GM21367 (cell line): ENCODE data around the gene C1orf74.

ENCODE experiments used
- ATAC-seq: cut with Tn5 transposase; IDR thresholded peaks from one replicate; pipeline ENCODE4 v1.9.1; 2021; ENCODE audit not compliant: unreplicated experiment

C1orf74 gene

DNA sequence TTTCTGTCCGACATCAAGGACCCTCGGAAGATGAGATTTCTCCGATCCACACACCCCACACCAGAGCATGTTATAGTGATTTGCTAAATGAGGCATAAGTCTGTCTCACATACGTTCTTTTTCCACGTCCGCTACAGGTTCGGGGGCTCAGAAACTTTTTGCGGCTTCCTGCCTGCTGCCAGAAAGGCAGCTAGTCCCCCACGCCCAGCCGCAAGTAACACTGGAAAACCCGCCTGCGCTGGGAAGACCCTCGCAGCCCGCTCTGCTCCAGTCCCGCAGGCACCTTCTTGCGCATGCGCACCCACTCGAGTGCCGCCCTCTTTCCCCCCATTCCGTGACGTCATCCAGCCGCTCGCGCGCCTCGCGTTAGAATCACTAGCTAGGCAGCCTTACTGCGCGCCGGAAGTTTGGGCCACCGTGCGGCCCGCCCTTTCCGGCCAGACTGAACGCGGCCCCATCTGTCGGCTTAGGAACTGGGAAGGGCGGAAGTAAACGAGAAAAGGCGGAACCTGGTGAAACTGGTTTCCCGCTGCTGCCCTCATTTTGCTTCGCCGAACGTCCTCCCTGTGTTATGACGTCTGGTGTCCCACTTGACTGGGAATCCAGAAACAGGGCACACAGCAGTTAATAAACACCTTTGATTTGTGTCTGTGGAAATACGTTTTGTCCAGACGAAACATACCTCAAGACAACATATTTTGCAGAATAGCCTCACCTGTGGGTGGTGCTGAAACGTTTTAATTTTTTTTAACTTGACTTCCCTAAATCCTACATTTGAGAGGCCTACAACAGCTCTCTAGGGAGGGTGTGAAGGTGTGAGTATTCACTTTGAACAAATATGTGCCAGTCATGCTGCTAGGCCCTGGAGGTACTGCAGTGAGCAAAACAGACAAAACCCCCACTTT lies at the start of gene C1orf74:
C1orf74 (minus strand) TSS at position 295 of the 905 bp plus-strand sequence. CDS start 925 bp downstream, outside the sequence.
- peak; percentile 98 for ATAC-seq

DNA sequence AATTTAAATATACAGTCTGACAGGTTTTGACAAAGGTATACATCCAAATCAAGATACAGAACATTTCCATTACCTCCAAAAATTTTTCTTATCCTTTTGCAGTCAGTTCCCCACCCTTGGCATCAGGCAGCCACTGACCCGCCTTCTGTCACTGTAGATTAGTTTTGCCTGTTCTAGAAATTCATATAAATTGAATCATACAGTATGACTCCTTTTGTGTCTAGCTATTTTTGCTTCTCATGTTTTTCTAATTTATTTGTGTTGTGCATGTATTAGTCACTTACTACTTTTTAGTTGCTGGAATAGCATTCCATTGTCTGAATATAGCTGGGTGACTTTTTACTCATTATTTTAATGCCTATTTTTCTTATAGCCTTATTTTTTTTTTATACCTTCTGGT lies 47.3 kb upstream of the C1orf74 start:
- ATAC-seq: no peak

DNA sequence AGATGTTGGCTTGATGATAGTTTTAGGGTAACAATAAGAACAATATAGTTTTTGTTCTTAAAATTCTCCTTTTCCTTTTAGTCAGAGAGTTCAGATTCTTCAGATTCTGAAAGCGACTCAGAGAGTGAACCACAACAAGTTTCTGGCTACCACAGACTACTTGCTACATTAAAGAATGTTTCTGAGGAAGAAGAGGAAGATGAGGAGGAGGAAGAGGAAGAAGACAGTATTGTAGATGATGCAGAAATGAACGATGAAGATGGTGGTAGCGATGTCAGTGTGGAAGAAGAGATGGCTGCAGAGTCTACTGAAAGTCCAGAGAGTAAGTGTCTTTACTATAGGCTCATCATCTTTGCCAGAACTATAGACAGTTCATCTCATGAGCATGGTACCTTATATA lies 46.4 kb upstream of the C1orf74 start:
- no peak for ATAC-seq

DNA sequence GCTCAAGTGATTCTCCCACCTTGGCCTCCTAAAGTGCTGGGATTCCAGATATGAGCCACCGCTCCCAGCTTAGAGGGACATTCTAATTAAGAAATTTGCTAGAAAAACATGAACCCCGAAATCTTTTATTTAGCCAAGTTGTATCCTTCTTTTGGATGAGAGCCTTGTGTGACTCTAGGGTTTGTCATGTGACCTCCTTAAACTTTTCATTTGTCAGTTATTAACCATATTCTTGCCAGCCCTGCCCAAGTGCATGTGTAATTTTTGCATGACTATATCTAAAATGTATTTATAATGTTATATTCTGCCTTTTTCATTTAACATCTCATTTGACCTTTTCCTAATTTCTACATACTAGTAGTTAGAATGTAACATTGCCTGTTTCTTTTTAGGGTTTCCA lies 45.4 kb upstream of the C1orf74 start:
- no peak for ATAC-seq

DNA sequence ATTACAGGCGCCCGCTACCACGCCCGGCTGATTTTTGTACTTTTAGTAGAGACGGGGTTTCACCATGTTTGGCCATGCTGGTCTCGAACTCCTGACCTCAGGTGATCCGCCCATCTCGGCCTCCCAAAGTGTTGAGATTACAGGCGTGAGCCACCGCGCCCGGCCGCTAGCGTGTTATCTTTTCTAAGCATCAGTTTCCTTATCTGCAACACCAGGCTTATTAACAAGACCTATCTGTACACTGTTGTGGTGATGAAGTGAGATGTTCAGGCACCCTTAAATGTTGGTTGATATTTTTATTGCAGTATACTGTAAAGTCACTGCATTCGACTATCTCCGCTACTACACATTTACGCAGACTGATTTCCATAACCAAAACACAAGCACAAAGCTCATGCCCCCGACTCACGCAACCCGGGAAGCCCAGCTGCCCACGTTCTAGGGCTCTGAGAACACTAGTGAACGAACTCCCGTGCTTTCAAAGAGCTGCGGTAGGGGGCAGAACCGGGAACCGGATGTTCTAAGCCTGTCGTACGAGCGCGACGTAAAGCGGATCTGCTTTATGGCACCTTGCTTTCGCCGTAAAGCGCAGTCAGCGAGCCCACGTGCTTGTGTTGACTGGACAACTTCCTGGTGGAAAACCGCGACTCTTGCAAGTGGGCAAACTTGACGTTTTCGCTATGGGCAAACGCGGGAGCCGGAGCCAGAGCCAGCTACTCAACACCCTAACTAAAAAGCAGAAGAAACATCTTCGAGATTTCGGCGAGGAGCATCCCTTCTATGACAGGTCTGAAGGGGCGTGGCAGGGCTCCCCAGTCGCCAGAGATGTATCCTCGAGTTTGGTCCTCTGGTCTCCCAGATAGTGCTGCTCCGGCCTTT lies 43.3 kb upstream of the C1orf74 start, which contains the start of gene UTP25:
UTP25 (plus strand) TSS at position 589 of the 879 bp plus-strand sequence; CDS start at position 681, 92 bp downstream.
- peak; percentile 90 for ATAC-seq

DNA sequence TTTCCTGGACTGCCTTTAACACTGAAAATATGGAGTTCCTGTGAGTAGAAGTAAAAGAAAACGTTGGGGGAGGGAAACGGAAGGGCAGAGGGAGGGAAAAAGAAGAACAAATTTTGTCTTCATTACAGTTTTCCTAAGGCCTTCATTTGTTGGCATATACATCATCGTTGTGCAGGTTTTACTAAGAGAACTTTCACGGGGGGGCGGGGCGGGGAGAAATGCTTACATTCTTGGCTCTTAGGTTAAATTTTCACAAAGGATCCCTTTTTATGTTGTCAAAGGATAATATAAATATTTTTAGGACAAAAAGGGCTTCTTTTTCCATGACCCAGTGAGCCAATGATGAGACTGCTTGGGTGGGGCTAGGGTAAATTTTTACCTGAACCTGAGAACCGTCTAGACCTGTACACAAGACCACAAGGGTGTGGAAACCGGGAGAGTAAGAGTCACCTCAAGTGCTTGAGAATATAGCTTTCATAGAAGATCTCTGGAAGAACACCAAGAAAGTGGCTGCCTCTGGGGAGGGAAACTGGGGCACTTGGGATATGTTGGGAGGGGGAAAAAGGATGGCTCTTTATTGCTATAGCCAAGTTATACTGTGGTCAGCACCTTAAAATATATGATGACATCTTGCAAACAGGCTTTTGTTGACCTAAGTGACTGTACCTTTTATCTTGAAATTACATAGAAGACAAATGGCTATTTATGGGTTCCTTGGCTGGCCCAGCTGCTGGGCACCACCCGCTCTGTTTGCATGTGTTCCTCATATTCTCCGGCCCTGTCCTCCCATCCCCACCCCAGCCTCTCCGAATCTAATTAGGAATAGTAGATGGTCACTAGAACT lies 41.5 kb upstream of the C1orf74 start:
- no peak for ATAC-seq

DNA sequence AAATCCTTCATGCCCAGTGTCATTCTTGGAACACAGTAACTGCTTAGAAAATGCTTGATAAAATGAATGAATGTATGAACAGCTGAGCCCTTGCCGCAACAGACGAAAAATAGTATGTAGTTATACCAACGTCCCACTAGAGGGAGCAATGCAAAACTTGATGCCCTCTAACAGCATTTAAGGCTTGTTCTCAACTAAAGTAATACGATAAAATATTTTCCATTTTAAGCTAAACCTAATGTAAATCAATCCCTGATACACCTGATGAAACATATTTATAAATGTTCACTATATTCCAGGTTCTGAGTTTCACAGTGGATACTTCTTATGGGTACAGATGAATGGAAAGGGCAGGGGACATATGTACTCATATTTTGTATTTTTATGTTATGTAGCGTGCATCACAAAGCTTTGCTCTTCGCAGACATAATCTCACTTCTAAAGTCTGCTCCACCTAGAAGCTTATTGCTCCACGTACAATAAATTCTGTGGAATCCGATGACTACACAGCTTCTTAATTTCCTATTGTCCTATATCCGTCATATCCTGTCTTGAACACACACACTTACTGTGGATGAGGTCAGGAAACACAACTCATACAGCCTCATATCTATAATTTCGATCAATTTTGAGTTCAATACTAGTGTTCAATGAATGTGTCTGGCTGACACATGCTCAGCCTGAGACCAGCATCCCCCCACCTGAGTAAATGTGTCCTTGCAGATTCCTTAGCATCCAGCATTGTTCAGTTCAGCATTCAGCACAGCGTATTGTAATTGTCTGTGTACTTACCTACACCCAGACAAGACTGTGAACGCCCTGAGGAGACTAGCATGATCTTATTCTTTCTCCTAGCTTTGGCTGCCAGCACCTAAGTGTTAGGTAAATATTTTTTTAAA lies 39.0 kb upstream of the C1orf74 start:
- peak; percentile 38 for ATAC-seq

DNA sequence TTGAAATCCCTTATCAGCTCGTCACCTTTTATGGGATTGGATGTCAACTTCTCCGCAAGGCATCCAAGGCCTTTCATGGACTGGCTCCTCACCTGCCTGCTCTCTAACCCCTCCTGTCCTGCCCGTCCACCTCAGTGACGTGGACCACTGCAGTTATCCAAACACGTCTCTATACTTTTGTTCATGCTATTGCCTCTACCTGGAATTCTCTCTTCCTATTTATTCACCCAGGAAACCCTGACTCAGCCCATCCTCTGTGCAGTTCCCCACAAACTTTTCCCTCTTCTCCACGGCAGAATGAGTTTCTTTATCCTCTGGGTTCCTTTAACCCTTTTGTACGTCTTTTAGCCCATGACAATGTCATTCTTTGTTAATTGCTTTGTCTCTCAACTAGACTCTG lies 38.3 kb upstream of the C1orf74 start:
- no peak for ATAC-seq

DNA sequence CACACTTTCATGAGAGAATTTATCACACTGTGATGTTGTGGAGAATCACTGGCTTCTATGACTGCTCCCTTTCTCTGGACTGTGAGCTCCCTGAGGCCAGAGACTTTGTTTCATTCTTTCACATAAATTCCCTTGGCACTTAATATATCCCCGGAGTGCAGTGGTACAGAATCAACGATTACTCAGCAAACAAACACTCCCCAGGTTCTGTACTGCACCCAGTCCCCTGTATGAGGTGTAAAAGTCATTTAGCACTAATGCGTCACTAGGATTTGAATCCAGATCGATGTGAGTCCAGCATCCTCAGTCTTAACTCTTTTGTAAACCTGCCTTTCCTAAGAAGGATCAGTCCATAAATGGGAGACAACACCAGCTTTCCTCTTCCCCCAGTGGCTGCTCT lies 36.6 kb upstream of the C1orf74 start:
- ATAC-seq: no peak

DNA sequence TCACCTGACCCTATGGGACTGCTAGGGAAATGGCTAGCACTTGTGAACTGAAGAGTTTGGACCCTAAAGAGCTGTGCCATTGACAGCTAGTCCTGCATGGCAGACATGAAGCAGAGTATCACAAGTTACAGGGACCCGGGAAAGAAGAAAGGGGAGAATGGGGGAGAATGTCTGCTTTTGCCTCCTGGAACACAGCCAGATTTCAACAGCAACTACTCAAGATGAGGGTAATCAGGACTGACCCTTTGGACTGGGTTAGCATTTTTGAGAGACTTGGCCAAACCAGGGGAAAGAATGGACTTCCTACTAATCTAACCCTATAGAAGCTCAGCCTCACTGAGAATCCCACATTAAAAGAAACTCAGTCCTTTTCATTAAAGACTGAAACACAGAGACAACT lies 34.7 kb upstream of the C1orf74 start:
- no peak for ATAC-seq

DNA sequence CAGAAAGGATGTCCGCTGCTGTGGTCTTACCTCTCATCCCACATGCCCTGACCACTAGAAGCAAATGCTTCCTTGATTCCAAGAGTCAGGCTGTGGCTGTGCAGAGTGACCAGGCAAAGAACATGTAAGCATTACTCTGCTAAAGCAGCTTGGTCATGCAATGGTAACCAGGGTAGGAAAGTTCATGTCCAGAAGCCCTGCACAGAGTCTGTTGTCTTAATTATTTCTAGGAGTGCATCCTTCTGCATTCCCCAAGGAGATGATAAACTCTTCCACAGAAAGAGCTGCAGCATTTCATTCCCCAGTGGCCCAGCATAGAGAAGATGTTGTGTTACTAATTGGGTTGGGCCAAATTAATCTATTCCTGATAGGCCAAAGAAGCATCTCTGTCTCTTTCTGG lies 33.3 kb upstream of the C1orf74 start:
- ATAC-seq: no peak

DNA sequence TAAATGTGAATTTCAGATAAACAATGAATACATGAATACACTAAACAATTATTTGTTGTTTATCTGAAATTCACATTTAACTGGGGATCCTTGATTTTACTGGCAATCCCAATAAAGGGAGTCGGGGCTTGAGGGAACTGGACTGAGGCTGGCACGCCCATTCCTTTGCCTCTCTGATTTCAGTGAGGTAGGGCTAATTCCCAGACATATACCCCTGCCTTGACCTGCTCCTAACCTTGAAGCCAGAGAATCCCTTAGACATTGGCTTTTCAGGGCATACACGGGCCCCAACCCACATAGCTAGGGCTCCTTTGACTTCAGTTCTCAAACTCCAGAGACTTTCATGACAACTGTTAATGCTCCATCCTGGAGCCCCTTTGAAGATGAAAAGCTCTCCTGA lies 32.6 kb upstream of the C1orf74 start:
- ATAC-seq: no peak

DNA sequence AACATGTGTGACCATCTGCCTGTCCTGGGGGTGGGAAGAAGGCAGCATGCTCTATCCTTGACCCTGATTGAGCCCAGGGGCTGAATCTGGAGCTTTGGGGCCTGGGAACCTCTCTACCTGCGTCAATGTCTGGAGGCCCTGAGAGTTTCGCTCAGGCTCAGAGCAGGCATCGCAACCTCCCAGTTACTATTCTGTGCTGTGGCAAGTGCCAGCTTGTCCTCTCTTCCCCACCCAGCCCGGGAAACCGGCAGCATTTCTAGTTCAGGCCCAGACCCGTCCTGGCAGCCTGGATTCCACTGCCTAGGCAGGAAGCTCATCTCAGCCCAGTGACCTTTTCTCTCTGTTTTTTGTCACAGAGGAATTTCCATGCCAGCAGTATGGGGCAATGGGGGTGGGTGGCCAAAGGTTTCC lies 31.6 kb upstream of the C1orf74 start:
- no peak for ATAC-seq

DNA sequence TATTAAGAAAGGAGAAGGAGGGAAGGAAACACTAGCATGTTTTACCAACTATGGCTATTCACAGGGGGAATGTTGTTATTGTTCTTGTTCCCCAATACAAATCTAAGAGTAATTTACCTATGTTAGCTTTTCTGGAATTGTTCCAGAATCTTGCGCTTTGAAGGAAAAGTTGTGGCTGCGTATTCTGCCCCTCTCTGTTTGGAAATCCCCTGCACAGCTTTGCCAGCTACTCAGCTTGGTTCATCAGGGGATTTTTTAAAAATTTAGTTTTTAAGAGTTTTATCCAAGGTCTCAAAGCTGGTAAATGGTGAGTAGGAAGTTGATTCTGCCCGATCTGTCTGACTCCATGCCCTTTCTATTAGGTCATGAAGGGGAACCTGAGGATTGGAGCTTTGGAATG lies 31.1 kb upstream of the C1orf74 start:
- ATAC-seq: no peak

DNA sequence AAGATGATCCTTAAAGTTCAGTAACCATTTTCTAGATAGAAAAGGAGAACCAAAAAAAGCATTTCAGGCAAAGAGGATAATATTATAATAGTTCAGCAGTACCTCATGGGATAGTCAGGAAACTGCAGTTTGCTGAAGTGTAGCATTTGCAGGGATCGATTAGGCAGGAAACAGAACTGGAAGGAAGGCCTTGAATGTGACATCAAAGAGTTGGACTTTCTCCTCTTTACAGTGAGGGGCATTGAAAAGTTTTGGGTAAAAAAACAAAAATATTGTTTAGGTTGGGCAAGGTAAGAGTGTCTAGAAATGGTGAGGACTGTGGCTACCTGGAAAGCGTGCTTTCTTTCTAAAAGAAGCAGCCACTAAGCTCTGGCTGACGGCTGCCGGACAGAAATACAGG lies 29.5 kb upstream of the C1orf74 start:
- ATAC-seq: no peak

DNA sequence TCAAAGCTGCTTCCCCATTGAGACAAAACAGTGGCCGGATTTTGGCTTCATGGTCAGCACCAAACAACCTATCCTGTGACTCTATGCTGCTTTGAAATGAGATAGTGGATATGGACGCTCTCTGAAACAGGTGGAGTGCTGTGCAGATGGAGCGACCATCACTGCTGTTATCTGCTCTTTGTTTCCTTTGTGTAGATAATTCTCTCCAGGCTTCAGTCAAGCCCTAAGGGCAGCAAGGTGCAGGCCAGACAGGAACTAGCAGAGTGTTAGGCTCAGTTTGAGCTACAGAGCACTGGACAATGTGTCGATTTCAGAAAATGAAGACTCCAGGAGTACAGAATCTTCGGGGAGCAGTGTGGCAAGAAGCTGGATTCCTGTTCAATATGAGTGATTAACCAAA lies 26.4 kb upstream of the C1orf74 start:
- no peak for ATAC-seq

DNA sequence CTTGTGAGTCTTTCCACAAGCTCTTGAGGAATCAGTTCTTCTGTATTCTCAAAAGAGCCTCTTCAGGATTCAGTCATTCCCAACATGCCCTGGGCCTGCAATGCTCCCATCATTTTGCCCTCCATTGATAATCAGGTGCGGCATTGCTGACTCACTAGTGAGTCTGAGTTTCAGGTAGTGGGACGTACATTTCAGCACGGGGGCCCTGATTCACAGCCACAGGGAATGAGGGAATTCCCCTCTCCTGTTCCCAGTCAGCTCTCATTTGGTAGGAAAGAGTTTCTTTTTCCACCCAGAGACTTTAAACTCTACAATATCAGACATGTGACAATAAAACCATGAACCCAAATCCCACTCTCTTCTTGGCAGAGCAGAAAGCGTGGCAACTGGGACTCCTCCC lies 25.3 kb upstream of the C1orf74 start:
- ATAC-seq: no peak

DNA sequence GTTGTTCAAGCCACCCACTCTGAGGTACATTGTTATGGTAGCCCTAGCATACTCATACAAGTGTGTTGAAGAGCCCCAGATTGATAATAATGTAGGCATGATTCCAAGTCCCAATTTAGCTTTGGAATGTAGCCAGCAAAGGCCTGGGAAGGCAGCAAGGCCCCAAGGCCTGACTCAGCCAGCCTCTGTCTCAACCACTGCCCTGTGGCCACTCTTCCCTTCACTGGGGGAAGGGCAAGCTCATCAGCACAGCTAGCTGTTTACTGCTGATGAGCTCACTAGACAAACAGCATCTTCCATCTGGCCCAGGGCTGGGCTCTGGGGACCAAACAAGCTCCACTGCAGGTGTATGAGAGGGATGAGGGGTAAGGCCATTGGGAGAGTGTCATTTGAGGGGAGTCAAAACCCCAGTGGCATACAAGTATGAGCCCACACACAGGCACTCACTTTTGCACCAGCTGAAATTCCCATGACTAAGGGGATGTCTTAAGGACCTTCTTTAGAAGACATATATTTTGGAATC lies 23.8 kb upstream of the C1orf74 start:
- ATAC-seq: no peak

DNA sequence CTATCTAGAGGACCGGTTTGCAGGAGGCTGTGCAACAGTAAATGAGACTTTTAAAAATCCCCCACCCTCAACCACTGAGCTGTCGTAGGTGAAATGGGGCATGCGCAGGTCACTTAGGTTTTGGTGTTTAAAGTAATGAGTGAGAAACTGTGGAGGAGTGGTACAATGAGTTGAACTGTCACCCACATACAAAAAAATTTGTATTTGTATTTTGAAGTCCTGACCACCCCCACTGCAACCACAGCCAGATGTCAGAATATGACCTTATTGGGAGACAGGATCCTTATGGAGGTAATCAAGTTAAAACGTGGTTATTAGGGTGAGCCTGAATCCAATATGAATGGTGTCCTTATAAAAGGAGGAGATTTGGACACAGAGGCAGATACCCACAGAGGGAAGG lies 23.1 kb upstream of the C1orf74 start:
- ATAC-seq: no peak
